C4-2B (cell line): ENCODE results near the gene BCL2L12.

Source experiments
- CTCF ChIP-seq: fragments of 450-650 bp; conservative IDR thresholded peaks from 2 replicates; pipeline ENCODE4 v1.5.1; 2017; ENCODE audit warnings: mild to moderate bottlenecking
- ZFX ChIP-seq: fragments of 450-650 bp; IDR thresholded peaks from 2 replicates; pipeline ENCODE4 v1.6.1; 2017

GRCh38 chr19:49656456-49657109, 9.2 kb upstream of the BCL2L12 start:
- TF ChIP-seq CTCF (no peak), ZFX (no peak)
